Hepatocyte (in vitro differentiated cells): ENCODE measurements around the gene ARPC1A. TPM values are rescaled to one million over a fixed set of nuclear protein-coding genes. Genes with fewer than 3 reads are reported as not detected.

ENCODE experiments used
- DNase-seq: peaks from one replicate; pipeline ENCODE4 v3.0.0-alpha.2; 2016; ENCODE audit warnings: low spot score
- H2AFZ ChIP-seq: fragments of 200-600 bp; sonication (generic); 2 replicates; pipeline ENCODE4 v1.6.0; 2016; ENCODE audit warnings: antibody characterized with exemption, mild to moderate bottlenecking
- H3K27ac ChIP-seq: fragments of 200-600 bp; sonication (generic); 2 replicates; pipeline ENCODE4 v1.5.1; 2016; ENCODE audit warnings: mild to moderate bottlenecking
- H3K27me3 ChIP-seq: fragments of 200-600 bp; sonication (generic); 2 replicates; pipeline ENCODE4 v1.6.1; 2016
- H3K36me3 ChIP-seq: fragments of 200-600 bp; sonication (generic); replicated peaks from 2 replicates; pipeline ENCODE4 v1.5.1; 2016; ENCODE audit warnings: low read depth; ENCODE audit not compliant: insufficient read depth
- H3K4me1 ChIP-seq: fragments of 200-600 bp; sonication (generic); 2 replicates; pipeline ENCODE4 v1.5.1; 2016; ENCODE audit warnings: mild to moderate bottlenecking, moderate library complexity; ENCODE audit not compliant: insufficient read depth
- H3K4me2 ChIP-seq: fragments of 200-600 bp; sonication (generic); 2 replicates; pipeline ENCODE4 v1.6.0; 2016
- H3K4me3 ChIP-seq: fragments of 200-600 bp; sonication (generic); 2 replicates; pipeline ENCODE4 v1.5.1; 2016; ENCODE audit warnings: mild to moderate bottlenecking
- H3K79me2 ChIP-seq: fragments of 200-600 bp; sonication (generic); 2 replicates; pipeline ENCODE4 v1.6.0; 2017; ENCODE audit warnings: mild to moderate bottlenecking
- H3K9me2 ChIP-seq: fragments of 200-600 bp; sonication (generic); replicated peaks from 2 replicates; pipeline ENCODE4 v1.6.0; 2017; ENCODE audit warnings: mild to moderate bottlenecking; ENCODE audit not compliant: insufficient read depth
- H3K9me3 ChIP-seq: fragments of 200-600 bp; sonication (generic); 2 replicates; pipeline ENCODE4 v1.5.1; 2016; ENCODE audit warnings: low read depth, mild to moderate bottlenecking
- H4K20me1 ChIP-seq: fragments of 200-600 bp; sonication (generic); 2 replicates; pipeline ENCODE4 v1.6.0; 2016; ENCODE audit warnings: mild to moderate bottlenecking; ENCODE audit not compliant: insufficient read depth, poor library complexity, severe bottlenecking
- EZH2 ChIP-seq: fragments of 200-600 bp; sonication (generic); IDR thresholded peaks from 2 replicates; pipeline ENCODE4 v1.6.1; 2016; ENCODE audit warnings: antibody characterized with exemption, mild to moderate bottlenecking, borderline replicate concordance
- EZH2phosphoT487 ChIP-seq: fragments of 200-600 bp; sonication (generic); IDR thresholded peaks from one replicate; pipeline ENCODE4 v1.6.1; 2018; ENCODE audit warnings: antibody characterized with exemption, mild to moderate bottlenecking, low read depth, moderate library complexity; ENCODE audit not compliant: unreplicated experiment, severe bottlenecking
- WGBS: methylation state at CpG from one replicate; pipeline ENCODE4 v1.1.6; 2016; ENCODE audit warnings: low lambda C conversion rate; ENCODE audit errors: missing lambda C conversion rate; 5-methylcytosine and 5-hydroxymethylcytosine counted together
- polyA plus RNA-seq: library from polyadenylated mRNA; unstranded; fragments of >200 nt; fragmentation: Nextera tagmentation; extraction: Ambion mirVana; gene quantifications from 2 replicates; pipeline ENCODE4 v1.2.1, GENCODE V29; 2016
- total RNA-seq: library from RNA; depleted of rRNA; stranded (reverse); fragments of >200 nt; gene quantifications from 2 replicates; pipeline ENCODE4 v1.2.3, GENCODE V29; 2014
- TF ChIP-seq, protein P1 (sequence below): fragments of 200-600 bp; sonication (generic); IDR thresholded peaks from 2 replicates; pipeline ENCODE4 v1.5.1; 2016; ENCODE audit warnings: antibody characterized with exemption, mild to moderate bottlenecking; ENCODE audit not compliant: poor library complexity

The ARPC1A gene
- total and polyA plus RNA-seq, 2 experiments from 2014 or later: 166 to 190 TPM

DNA sequence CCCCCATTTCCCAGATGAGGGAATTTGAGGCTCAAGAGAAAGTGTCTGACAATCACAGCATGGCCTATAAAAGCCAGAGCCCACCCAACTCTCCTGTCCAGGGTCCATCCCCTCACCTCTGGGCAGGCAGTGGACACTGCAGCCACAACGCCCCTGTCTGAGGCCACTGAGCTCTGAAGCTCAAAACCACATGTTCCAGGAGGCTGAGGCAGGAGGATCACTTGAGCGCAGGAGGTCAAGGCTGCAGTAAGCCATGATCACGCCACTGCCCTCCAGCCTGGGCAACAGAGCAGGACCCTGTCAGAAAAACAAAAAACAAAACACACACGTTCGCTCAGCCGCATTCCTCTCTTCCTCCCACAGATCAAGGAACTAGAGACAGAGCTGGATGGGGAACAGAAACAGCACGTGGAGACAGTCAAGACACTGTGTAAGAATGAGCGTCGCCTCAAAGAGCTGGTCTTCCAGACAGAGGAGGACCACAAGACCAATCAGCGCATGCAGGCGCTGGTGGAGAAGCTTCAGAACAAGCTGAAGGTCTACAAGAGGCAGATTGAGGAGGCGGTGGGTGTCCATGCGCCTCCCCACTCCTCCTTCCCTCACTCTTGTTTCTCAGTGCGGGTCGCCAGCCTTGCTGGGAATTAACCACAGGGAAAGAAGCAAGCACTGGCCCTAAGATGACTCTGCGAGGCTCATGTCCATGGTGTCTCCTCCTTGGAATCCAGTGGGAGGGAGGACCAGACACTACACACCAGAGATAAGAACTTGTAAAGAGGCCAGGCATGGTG is 20.0 kb upstream of the ARPC1A start:
- Histone ChIP-seq H3K4me2 (no peak overlapping the region), H3K9me2 (no peaks in the 10 kb centered on the region), H3K9me3 (no peaks in the 10 kb centered on the region), H4K20me1 (no peaks in the 10 kb centered on the region), H3K36me3 (no peaks in the 10 kb centered on the region), H3K4me1 (no peaks in the 10 kb centered on the region), H3K27ac (no peak overlapping the region), H3K79me2 (no peaks in the 10 kb centered on the region), H2AFZ (no peak overlapping the region), H3K27me3 (no peaks in the 10 kb centered on the region), H3K4me3 (no peak overlapping the region)
- 88% methylated on average over 16 of the region's 16 CpGs for WGBS
- TF ChIP-seq, protein P1, sequence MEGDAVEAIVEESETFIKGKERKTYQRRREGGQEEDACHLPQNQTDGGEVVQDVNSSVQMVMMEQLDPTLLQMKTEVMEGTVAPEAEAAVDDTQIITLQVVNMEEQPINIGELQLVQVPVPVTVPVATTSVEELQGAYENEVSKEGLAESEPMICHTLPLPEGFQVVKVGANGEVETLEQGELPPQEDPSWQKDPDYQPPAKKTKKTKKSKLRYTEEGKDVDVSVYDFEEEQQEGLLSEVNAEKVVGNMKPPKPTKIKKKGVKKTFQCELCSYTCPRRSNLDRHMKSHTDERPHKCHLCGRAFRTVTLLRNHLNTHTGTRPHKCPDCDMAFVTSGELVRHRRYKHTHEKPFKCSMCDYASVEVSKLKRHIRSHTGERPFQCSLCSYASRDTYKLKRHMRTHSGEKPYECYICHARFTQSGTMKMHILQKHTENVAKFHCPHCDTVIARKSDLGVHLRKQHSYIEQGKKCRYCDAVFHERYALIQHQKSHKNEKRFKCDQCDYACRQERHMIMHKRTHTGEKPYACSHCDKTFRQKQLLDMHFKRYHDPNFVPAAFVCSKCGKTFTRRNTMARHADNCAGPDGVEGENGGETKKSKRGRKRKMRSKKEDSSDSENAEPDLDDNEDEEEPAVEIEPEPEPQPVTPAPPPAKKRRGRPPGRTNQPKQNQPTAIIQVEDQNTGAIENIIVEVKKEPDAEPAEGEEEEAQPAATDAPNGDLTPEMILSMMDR: no peak
- TF ChIP-seq EZH2 (no peak), EZH2phosphoT487 (no peak)
- DNase-seq: no peak

DNA sequence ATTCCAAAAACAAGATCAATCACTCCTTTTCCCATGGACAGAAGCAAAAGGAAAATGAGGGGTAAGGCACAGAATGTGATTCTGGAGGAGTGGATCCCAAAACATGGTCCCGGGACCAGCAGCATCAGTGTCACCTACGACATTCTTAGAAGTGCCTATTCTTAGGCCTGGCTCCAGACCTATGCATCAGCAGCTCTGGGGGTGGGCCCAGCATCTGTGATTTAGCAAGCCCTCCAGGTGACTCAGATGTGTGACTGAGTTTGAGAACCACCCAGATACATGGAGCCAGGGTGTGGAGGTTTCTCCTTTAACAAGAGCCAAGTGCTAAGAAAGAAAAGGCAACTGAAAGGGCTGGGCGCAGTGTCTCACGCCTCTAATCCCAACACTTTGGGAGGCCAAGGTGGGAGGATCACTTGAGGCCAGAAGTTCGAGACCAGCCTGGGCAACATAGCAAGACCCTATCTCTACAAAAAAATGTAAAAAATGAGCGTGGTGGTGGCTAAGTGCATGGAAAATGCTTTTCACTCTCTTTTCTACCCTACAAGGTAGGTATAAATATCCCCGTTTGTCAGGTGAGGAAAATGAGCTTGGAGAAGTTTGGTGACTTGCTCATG is 17.1 kb upstream of the ARPC1A start:
- whole genome bisulfite sequencing: 90% methylated on average over 7 of the region's 7 CpGs
- DNase-seq: no peak

DNA sequence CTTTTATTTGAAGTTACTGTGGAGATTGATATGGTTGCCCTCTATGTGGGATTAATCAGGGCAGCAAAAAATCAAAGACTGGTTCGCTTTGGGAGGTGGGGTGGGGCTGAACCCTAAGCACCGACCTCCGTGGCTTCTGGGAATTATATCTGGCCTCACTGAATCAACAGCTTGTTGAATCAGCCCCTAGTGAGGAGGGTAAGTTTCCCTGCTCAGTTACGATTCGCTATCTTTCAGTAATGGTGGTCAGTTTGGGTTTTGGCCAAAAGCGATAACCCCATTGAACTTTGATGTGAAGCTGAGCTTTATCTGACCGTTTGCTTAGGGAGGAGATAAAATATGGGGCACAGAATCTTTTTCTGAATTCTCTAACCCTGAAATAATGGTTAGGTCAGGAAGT is 16.6 kb upstream of the ARPC1A start:
- no peak overlapping the region for H2AFZ ChIP-seq
- no peak overlapping the region for H3K4me3 ChIP-seq
- WGBS: 85% methylated on average over 7 of the region's 7 CpGs
- no peaks in the 10 kb centered on the region for H3K4me1 ChIP-seq
- no peaks in the 10 kb centered on the region for H3K9me3 ChIP-seq
- no peaks in the 10 kb centered on the region for H3K27me3 ChIP-seq
- no peaks in the 10 kb centered on the region for H4K20me1 ChIP-seq
- H3K36me3 ChIP-seq: no peaks in the 10 kb centered on the region
- no peak for TF ChIP-seq EZH2phosphoT487
- TF ChIP-seq EZH2: no peak
- TF ChIP-seq, protein P1: no peak
- no peaks in the 10 kb centered on the region for H3K9me2 ChIP-seq
- H3K79me2 ChIP-seq: no peaks in the 10 kb centered on the region
- no peak overlapping the region for H3K4me2 ChIP-seq
- no peak overlapping the region for H3K27ac ChIP-seq
- DNase-seq: no peak

More for the DNA sequence above, 17.1 kb upstream of the ARPC1A start:
- no peak for TF ChIP-seq EZH2
- TF ChIP-seq, protein P1: no peak
- TF ChIP-seq EZH2phosphoT487: no peak
- Histone ChIP-seq H3K4me2 (no peak overlapping the region), H3K4me3 (no peak overlapping the region), H3K36me3 (no peaks in the 10 kb centered on the region), H3K9me3 (no peaks in the 10 kb centered on the region), H3K27me3 (no peaks in the 10 kb centered on the region), H3K9me2 (no peaks in the 10 kb centered on the region), H3K27ac (no peak overlapping the region), H3K79me2 (no peaks in the 10 kb centered on the region), H3K4me1 (no peaks in the 10 kb centered on the region), H4K20me1 (no peaks in the 10 kb centered on the region), H2AFZ (no peak overlapping the region)
